NOMO-1 (cell line): ENCODE data around the gene GOLGA6A.
"Not testable (repeated sequence)": the region's sequence is repeated elsewhere in the genome, so short reads cannot be mapped to it uniquely, and the experiment has no call there.

Experiments used
- DNase-seq, 2 experiments: peaks; one replicate each; lab custom pipeline; 2025; ENCODE audit not compliant: unreplicated experiment in 2 of 2; lab: John Stamatoyannopoulos, UW

GOLGA6A gene

DNA sequence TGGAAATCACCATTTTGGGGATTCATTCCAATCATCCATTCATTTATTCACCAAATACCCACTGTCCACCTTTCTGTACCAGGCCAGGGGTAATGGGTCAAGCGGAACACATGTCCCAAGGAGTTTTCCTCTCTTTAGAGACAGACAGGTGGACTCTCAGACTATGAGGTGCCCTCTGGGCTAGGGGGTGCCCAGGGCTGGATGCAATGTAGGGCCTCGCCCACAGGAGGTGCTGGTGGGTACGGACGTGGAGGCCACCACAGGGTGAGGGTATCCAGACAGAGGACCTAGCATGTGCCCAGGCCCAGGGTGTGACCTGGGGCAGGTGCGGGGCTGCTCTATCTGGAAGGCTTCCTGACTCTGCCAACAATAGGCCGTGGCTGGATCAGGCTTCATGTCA is 26.3 kb upstream of the GOLGA6A start:
- DNase-seq, result not testable (repeated sequence)

DNA sequence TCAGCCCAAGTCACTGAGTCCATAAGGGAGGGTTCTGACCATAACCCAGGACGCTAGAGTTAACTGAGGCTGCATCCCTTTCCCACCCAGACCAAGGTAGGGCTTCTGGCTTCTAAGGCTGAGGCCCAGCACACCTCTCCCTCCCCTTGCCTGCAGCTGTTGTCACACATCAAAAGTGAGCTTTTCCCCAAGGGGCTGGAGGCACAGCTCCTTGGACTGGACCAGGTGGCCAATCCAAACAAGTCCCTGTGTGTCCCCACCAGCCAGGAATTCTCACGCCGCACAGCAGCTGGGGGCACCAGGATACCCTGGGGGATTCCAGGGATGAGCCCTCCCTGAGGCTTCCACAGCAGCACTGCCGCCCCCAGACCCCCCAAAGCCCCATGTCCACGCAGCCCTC is 25.8 kb upstream of the GOLGA6A start:
- no peak for DNase-seq

DNA sequence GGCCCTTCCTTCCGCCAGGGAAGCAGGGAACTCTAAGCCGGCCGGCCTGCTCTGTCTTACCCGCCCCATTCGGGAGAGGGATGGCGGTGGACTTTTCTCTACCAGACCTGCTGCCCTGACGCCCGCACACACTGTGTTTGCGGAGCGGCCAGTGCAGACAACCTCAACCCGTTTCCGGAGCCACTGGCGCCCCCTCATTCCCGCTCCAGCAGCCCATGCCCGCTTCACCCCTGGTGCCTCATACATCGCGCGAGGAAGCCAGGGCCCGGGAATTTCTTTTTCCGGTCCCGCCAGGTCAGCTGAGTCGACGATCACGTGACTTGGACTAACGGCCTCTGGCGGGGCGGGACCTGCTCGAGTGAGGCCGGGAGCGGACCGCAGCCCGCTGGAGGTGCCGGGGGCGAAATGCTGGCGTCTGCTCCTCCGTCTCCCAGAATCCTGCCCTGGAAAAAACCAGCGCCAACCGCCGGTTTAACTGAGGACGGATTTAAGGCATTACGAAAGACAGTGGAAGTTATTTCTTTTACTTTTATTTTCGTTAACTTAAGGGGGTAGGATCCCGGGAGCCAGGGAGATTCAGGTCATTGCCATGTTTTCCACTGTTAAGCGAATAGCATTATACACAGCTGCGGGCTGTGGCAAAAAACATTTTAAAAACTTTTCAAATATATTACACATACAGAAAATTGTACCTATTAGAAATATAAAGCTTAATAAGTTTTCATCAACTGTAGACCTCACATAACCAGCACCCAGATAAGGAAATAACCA is 17.8 kb upstream of the GOLGA6A start:
- DNase-seq, result not testable (repeated sequence)

DNA sequence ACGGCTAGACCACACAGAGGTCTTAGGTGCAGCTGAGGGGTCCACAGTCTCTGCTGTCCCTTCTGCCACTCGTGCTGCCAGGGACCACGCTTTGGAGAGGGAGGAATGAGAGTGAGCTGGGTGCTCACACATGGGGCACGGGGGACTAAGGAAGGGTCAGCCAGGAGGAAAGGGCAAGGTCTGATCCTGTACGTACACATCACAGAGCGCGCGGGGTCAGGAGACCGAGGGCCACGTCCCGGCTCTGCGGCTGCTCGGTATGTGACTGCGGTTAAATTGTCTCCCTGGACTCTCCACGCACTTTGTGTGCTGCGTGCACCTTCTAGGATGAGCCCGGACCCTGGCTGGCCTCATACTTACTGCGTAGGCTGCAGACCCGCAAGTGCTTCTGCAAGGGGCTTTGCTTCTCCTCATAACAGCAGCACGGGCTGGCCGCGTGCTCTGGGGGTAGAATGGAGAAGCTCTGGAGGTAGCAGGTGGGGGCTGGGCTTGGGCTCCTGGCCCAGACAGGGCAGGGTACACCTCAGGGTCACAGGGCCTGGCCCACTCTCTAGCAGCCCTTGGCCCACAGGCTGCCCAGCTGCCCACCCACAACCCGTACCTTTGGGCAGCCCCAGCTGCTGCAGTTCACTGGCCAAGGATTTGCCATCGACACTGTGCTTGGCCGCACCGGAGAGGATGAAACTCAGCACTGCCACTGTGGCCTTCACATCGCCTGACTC is 14.6 kb upstream of the GOLGA6A start:
- DNase-seq, result not testable (repeated sequence)

DNA sequence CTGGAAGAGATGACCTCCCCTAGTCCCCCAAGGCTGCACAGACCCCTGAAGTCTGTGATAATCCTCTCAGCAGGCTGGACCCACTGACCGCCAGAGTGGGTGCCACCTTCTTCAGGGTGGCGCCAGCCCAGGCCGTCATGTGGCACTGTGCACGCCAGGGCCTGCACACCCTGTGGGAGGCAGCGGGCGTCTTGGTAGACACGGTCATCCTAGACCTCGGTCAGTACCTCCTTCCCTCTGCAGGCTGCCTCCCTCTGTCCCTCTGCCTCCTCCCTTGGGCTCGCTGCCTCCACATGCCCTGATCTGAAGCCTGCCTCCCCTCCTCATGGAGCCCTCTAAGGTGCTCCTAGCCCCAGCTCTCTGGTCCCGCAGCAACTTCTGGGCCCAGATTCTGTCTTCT is 13.3 kb upstream of the GOLGA6A start:
- DNase-seq, result not testable (repeated sequence)

DNA sequence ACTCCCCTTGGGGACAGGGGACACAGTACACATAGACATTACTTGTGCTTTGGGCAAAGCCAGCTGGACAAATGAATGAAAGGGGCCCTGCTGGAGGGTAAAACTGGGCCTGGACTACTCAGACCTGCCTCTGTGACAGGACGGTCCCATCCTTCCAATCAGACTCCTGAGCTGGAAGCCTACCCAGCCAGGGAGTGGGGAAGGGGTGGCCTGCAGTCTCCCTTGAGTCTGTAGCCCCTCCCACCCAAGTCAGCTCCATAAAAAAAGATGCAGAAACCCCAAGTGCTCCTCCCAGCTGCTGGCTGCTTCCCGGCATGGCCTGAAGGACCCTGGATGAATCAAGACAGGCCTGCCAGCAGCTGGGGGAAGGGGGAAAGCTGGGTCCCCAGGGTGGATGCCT is 12.2 kb upstream of the GOLGA6A start:
- DNase-seq, result not testable (repeated sequence)

DNA sequence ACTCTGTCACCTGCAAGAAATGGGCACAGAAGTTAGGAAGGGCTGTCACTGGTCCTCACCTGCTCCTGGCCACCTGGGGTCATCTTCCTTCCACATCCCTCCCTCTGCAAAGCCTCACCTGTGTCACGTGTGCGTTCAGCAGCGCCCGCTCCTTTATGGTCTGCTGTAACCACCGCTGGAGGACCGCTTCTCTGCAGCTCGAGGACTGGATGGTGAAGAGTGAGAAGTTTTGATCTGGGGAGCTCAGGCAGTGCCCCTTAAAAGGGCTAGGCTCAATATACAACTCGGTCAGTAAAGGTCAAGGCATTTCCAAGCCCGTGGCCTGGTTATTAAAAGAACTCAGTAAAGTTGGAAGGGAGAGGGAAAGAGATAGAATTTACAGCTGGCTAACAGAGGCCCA is 6.6 kb downstream of the GOLGA6A start:
- not testable (repeated sequence) for DNase-seq

DNA sequence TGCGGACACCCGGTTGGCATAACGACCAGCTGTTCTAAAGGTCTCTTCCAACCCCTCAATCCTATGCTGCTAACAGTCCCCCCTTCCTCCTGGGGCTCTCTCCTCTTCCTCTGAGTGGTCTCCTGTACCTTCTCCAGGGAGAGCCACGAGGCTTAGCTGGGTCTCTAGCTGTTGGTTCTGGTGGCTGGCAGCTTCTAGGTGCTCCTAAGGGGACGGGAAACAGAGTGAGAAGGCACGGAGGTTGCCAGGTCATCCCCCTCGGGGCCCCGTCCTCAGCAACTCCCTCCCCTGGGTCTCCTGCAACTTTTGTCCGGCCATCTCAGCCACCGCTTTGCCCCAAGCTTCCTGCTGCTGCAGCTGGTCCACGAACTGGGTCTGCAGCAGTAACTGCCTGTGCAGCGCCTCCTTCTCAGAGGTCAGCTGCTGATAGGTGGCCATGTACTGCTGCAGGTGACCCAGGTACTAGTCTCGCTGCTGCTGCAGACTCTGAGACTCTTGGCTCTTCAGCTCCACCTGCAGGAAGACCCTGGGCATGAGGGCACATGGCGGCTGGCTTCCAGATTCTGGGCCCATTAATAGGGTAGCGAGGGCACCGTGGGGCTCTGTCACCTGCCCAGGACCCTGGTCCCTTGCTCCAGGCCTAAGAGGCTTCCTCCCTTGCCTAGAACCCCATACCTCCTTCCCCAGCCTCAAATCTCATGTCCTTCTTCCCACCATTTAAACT is 9.6 kb downstream of the GOLGA6A start:
- not testable (repeated sequence) for DNase-seq

DNA sequence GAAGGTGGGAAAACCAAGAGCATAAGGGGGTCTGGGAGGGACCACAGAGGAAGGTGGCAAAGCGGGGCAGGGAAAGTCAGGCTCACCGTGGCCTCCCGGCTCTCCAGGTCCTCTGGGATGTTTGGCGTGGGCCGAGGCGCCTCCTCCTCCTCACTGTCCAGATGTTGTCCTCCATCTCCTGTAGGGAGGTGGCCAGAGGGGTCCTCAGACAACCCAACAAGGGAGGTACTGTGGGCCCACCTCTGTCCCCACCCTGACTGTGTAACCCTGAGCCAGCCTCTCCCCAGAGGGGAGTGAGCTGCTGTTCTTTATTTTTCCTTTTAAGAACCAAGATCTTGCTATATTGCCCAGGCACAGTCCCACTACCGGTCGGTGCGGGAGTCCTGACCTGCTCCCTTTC is 10.2 kb downstream of the GOLGA6A start:
- DNase-seq, result not testable (repeated sequence)

DNA sequence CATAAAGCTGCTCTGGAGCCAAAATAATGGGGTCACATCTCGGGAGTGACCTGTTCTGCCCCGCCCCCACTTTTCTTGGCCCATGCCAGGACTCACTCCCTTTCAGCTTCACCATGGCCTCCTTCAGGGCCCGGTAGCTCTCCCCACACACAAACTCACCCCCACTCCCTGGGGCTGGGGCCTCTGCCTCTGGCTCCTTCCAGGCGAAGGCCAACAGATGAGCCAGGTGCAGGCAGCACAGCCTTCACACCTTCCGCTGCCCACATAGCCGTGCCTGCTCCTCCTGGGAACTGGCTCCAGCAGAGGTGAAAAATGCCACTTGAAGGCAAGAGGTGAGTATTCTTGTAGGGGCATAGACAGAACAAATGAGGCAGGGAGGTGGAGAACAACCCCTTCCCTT is 10.7 kb downstream of the GOLGA6A start:
- not testable (repeated sequence) for DNase-seq

DNA sequence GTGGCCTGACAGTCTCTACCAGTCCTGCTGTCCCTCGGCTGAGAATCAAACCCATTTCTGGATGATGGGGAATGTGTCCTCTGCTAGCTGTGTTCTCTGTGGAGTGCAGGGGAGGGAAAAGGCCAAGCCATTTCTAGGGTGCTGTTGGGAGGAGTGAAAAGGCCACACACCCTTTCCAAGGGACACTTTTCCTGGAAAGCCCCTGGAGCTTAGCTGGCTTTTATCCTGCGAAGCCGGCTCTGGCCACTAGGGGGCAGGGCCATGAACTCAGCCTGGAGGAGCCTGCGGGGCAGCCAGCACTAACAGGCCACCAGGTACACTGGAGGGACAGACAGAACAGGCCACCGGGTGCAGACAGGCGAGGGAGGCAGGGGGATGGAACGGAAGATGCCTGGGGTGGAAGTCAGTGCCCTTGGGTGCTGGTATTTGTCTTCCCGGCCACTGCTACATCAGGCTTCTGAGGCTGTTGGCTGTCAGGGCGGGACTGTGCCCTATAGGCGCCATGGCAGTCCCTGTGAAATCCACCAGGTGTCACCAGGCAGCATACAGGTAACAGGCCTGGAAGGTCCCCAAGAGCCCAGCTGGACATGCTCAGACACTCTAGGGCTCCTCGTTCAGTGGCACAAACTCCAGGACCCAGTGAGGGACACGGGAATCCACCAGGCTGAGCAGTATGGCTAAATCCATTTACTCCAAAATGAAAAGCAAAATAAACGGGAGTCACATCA is 16.5 kb downstream of the GOLGA6A start:
- not testable (repeated sequence) for DNase-seq

DNA sequence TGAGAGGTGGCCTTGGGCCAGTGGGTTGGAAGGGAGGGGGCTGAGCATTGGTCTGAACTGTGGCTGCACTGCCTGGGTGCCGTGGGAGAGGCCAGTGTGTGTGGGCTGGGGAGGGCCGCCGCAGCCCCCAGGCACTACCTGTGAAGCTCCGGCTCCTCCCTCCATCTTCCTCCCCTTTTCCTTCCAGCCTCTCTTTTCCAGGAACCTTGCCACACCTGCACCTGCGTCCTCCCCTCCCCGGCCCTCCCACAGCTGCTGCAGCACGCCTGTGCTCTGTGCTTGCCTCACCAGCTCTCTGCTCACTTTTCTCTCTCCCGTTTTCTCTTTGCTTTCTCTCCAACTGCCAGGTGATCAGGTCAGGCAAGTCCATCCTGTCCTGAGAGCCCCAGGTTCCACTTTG is 17.5 kb downstream of the GOLGA6A start:
- DNase-seq, result not testable (repeated sequence)

DNA sequence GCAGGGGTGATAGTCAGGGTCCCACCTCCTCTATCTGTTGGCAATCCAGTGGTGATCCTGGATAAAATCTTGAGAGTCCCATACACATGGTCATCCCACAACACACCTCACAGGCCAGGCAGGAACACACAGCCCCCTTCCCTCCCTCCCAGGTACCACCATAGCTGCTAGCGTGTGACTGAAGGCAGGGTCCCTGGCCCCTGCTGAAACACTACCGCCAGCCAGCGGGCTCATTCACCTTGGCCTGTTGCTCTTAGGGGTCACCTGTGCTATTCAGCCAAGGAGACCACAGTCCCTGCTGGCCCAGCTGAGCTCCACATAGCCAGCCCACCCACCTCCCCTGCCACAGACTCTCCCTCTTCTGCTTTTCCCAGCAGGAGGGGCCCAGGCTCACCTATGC is 18.2 kb downstream of the GOLGA6A start:
- DNase-seq, result not testable (repeated sequence)

DNA sequence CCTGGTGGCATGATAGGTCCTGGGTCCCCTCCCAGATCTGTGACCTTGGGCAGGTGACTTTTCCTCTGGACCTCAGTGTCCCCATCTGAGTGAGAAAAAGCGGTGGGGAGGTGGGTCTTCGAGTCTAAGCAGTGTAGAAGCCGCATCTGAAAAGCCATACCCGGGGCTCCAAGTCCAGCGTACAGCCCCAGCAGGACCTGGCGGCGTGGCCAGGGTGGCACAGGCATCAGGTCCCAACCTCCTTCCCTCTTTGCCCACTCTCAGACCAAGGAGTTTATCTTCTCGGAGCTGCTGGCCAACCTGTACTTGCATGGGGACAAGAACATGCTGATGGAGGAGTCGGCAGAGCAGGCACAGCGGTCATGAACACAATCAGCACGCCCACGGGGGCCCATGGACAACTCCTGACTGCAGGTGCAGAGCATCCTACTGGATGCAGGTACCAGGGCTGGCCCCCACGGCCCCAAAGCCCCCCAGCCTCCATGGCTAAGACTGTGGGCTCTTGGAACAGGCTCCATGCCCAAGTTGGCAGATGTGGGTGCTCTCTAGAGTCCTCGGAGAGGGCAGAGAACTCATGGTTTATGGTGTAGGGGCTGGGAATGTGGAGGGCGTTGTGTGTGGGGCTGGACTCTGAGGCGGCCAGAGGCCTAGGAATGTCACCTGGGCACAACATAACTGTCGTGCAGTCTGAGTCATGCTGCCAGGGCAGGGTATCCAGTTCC is 18.8 kb downstream of the GOLGA6A start:
- DNase-seq, result not testable (repeated sequence)

DNA sequence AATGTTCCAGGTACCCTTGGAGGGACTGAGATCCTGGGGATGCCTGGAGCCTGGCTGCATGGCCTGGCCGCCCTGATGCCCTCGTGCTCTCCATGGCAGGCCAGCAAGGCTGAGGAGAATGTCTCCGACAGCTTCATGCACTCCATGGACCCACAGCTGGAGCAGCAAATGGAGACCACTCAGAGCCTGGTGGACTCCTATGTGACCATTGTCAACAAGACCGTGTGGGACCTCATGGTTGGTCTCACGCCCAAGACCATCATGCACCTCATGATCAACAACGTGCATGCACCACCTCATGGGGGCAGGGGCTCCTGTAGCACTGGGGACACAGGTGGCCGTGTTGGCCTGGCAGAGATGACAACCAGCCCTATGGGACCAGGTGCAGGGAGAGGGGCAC is 19.7 kb downstream of the GOLGA6A start:
- DNase-seq, result no peak

DNA sequence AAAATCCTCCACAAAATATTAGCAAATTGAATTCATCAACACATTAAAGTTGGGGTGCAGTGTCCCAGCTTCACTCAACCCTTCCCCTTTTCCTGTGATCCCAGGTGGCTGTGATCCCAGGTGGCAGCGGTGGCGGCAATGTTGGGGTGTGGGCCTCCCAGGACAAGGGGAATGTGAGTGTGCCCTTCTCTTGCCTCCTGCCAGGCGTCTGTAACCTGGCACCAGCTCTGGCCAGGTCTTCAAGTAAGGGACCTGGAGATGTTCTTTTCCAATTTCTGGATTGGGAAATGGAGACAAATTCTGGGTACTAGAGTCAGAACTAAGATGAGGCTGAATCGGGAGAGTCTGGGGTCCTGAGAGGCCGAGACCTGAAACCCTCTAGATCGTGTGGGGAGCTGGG is 20.1 kb downstream of the GOLGA6A start:
- DNase-seq, result no peak

DNA sequence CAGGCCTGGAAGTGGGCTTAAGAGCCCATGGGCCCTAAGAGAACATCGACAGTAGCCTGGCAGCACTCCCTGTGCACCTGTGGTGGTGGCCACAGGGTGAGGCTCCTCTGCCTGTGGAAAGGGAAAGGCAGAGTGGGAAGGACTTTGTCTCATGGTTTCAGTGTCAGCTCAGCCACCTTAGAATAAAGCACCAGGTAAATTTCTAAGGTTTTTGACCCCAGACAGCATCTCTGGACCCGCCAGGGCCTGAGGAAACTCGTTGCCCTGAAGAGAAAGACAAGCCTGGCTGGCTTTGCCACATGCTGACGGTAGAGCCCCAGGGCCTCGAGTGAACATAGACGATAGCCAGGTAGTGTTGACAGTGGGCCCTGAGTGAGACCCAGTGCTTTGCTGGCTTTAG is 22.1 kb downstream of the GOLGA6A start:
- no peak for DNase-seq

DNA sequence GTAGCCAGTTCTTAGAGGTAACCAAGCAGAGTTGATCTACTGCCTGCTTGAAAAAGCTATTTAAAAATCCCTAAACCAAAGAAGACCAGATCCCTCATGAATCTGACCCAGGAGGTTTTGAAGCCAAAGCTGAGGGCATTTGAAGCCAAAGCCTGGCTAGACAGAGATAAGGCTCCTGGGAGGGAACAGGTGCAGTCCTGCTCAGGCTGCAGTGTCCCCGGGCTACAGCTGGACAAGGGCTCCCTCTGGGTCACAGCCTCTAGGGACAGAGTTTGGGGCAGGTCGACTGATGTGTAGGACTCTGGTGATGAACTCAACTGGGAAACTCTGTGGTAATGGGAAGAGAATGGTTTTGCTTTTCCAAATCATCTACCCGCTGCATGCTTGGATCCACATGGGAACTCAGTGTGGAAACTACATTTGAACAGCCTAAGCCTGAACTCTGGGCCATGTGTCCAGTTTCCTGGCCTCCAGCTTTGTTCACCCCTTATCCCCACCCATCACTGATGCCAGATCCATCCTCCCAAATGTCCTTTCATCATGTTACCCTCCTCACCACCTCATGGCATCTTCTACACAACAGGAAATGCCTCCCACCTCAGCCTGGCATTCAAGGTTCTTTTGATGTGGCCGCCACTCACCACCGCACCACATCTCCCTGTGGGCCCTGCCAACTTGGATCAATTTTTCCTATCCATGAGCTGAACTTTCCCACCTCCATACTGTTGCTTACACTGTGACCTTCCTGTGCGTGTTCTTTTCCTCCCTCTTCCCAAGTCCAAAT is 23.1 kb downstream of the GOLGA6A start:
- not testable (repeated sequence) for DNase-seq

DNA sequence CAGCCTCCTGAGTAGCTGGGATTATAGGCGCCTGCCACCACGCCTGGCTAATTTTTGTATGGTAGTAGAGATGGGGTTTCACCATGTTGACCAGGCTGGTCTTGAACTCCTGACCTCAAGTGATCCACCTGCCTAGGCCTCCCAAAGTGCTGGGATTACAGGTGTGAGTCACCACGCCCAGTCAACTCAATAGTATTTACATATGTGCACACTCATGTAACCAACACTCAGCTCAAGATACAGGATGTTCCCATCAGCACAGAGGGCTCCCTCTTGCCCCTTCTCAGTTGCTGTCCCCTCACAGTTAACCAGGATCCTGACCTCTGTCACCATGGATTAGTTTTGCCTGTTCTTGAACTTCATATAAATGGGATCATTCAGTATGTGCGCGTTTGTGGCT is 26.0 kb downstream of the GOLGA6A start:
- DNase-seq, result not testable (repeated sequence)
